HepG2 (cell line): ENCODE measurements around the gene SLC17A5. TPM values are rescaled to one million over a fixed set of nuclear protein-coding genes. Genes with fewer than 3 reads are reported as not detected.
A peak's percentile ranks its signal among the peaks of the same experiment; 100 is the strongest.

Experiments
- IRX3 ChIP-seq: sonication (generic); formaldehyde crosslinking; IDR thresholded peaks from 2 replicates; pipeline ENCODE4 v1.8.1; 2023; ENCODE audit warnings: mild to moderate bottlenecking, low read depth, missing genetic modification reagents, borderline replicate concordance
- MTF2 ChIP-seq: sonication (generic); formaldehyde crosslinking; IDR thresholded peaks from 2 replicates; pipeline ENCODE4 v1.5.0; 2020; ENCODE audit warnings: missing genetic modification reagents, borderline replicate concordance
- NR1H2 ChIP-seq: sonication (generic); formaldehyde crosslinking; IDR thresholded peaks from 2 replicates; pipeline ENCODE4 v1.8.1; 2022; ENCODE audit warnings: low read depth, missing genetic modification reagents, borderline replicate concordance
- RAD21 ChIP-seq: fragments of 450-650 bp; formaldehyde crosslinking; IDR thresholded peaks from 2 replicates; pipeline ENCODE4 v1.5.0; 2020; ENCODE audit warnings: mild to moderate bottlenecking
- ZBTB1 ChIP-seq: sonication (generic); formaldehyde crosslinking; IDR thresholded peaks from 2 replicates; pipeline ENCODE4 v1.4.0; 2020; ENCODE audit warnings: missing genetic modification reagents, borderline replicate concordance
- ZNF549 ChIP-seq: sonication (generic); formaldehyde crosslinking; IDR thresholded peaks from 2 replicates; pipeline ENCODE4 v1.5.0; 2020; ENCODE audit warnings: missing genetic modification reagents
- ZNF557 ChIP-seq: sonication (generic); formaldehyde crosslinking; IDR thresholded peaks from 2 replicates; pipeline ENCODE4 v1.4.0; 2020; ENCODE audit warnings: missing genetic modification reagents
- polyA plus RNA-seq, 8 experiments: library from polyadenylated mRNA; depleted of rRNA in 3 of 8; stranded (reverse) in 7 of 8; unstranded in 1 of 8; fragments of >200 nt; fragmentation: Illumina TruSeq in 4 of 8; extraction: Trizol in 4 of 8; gene quantifications; 2 replicates each; pipeline versions ENCODE4 v1.2.1 to v1.2.3, GENCODE V29; 2011 to 2016; ENCODE audit warnings: low read depth in 4 of 8, missing spikeins in 1 of 8, mixed read lengths in 1 of 8; ENCODE audit not compliant: insufficient read depth in 1 of 8
- total RNA-seq, 5 experiments: library from RNA; depleted of rRNA; stranded (reverse); fragments of >200 nt; fragmentation: Illumina TruSeq; extraction: Trizol; gene quantifications; 2 replicates each; pipeline ENCODE4 v1.2.3, GENCODE V29; 2016; ENCODE audit warnings: low read depth in 1 of 5
- TF ChIP-seq, protein P1 (sequence below), 2 experiments: sonication (generic) in 1 of 2; formaldehyde crosslinking in 1 of 2; IDR thresholded peaks; 2 replicates each; pipeline versions ENCODE4 v1.6.1 to v1.9.0; 2014 to 2022; ENCODE audit warnings: antibody characterized with exemption in 1 of 2, borderline replicate concordance in 1 of 2, inconsistent platforms in 1 of 2, low read depth in 1 of 2, missing genetic modification reagents in 1 of 2
- TF ChIP-seq, protein P2 (sequence below): sonication (generic); formaldehyde crosslinking; IDR thresholded peaks from 2 replicates; pipeline ENCODE4 v1.4.0; 2020; ENCODE audit warnings: mild to moderate bottlenecking, missing genetic modification reagents, borderline replicate concordance
- TF ChIP-seq, protein P3 (sequence below): sonication (generic); formaldehyde crosslinking; IDR thresholded peaks from 2 replicates; pipeline ENCODE4 v1.4.0; 2020; ENCODE audit warnings: mild to moderate bottlenecking, missing genetic modification reagents
- TF ChIP-seq, protein P4 (sequence below): sonication (generic); formaldehyde crosslinking; conservative IDR thresholded peaks from 2 replicates; pipeline ENCODE4 v1.4.0; 2020; ENCODE audit warnings: missing genetic modification reagents

The SLC17A5 gene
- total and polyA plus RNA-seq, 2 of the 13 experiments (the other 11 are each of a cell fraction or from before 2014, with no cell fraction given) = 18.3 to 20.5 TPM

DNA sequence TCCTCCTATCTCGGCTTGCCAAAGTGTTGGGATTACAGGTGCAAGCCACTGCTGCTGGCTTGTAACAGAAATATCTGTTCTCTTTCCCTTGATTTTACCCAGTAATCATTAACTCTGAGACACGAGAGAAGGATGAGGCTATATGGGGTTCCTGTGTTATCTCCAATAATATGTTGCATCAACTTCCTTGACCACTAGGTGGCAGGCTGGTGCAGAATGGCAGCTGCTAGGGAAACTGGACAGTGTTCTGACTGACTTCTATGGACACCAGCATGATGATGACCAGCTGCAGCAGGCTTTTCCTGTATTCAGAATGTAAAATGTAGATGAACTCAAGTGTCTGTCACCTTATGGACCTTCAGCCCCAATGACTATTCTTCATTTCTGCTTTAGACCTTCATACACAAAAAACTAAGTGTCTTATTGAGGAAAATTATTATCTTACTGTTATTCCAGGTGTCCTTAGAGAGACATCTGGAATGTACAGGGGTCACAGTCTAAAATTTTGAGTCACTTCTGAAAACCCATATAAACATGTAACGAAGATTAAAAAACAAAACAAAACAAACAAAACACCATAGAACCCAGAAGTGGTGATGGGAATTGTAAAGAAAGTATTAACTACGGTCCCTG lies 21.8 kb upstream of the SLC17A5 start (continued):
- TF ChIP-seq, protein P1, sequence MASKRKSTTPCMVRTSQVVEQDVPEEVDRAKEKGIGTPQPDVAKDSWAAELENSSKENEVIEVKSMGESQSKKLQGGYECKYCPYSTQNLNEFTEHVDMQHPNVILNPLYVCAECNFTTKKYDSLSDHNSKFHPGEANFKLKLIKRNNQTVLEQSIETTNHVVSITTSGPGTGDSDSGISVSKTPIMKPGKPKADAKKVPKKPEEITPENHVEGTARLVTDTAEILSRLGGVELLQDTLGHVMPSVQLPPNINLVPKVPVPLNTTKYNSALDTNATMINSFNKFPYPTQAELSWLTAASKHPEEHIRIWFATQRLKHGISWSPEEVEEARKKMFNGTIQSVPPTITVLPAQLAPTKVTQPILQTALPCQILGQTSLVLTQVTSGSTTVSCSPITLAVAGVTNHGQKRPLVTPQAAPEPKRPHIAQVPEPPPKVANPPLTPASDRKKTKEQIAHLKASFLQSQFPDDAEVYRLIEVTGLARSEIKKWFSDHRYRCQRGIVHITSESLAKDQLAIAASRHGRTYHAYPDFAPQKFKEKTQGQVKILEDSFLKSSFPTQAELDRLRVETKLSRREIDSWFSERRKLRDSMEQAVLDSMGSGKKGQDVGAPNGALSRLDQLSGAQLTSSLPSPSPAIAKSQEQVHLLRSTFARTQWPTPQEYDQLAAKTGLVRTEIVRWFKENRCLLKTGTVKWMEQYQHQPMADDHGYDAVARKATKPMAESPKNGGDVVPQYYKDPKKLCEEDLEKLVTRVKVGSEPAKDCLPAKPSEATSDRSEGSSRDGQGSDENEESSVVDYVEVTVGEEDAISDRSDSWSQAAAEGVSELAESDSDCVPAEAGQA (IDR thresholded peaks at IDR 0.05; ENCODE audit: low read depth) = no peak
- TF ChIP-seq, protein P1 (CRISPR knock-in tag; IDR thresholded peaks at IDR 0.05; ENCODE audit: borderline replicate concordance) = no peak
- peak; percentile 72 for TF ChIP-seq RAD21 (CRISPR knock-in tag)
- TF ChIP-seq ZBTB1 (CRISPR knock-in tag) = no peak
- TF ChIP-seq, protein P2, sequence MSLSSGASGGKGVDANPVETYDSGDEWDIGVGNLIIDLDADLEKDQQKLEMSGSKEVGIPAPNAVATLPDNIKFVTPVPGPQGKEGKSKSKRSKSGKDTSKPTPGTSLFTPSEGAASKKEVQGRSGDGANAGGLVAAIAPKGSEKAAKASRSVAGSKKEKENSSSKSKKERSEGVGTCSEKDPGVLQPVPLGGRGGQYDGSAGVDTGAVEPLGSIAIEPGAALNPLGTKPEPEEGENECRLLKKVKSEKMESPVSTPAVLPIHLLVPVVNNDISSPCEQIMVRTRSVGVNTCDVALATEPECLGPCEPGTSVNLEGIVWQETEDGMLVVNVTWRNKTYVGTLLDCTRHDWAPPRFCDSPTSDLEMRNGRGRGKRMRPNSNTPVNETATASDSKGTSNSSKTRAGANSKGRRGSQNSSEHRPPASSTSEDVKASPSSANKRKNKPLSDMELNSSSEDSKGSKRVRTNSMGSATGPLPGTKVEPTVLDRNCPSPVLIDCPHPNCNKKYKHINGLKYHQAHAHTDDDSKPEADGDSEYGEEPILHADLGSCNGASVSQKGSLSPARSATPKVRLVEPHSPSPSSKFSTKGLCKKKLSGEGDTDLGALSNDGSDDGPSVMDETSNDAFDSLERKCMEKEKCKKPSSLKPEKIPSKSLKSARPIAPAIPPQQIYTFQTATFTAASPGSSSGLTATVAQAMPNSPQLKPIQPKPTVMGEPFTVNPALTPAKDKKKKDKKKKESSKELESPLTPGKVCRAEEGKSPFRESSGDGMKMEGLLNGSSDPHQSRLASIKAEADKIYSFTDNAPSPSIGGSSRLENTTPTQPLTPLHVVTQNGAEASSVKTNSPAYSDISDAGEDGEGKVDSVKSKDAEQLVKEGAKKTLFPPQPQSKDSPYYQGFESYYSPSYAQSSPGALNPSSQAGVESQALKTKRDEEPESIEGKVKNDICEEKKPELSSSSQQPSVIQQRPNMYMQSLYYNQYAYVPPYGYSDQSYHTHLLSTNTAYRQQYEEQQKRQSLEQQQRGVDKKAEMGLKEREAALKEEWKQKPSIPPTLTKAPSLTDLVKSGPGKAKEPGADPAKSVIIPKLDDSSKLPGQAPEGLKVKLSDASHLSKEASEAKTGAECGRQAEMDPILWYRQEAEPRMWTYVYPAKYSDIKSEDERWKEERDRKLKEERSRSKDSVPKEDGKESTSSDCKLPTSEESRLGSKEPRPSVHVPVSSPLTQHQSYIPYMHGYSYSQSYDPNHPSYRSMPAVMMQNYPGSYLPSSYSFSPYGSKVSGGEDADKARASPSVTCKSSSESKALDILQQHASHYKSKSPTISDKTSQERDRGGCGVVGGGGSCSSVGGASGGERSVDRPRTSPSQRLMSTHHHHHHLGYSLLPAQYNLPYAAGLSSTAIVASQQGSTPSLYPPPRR = no peak
- no peak for TF ChIP-seq NR1H2 (CRISPR knock-in tag)
- TF ChIP-seq, protein P3, sequence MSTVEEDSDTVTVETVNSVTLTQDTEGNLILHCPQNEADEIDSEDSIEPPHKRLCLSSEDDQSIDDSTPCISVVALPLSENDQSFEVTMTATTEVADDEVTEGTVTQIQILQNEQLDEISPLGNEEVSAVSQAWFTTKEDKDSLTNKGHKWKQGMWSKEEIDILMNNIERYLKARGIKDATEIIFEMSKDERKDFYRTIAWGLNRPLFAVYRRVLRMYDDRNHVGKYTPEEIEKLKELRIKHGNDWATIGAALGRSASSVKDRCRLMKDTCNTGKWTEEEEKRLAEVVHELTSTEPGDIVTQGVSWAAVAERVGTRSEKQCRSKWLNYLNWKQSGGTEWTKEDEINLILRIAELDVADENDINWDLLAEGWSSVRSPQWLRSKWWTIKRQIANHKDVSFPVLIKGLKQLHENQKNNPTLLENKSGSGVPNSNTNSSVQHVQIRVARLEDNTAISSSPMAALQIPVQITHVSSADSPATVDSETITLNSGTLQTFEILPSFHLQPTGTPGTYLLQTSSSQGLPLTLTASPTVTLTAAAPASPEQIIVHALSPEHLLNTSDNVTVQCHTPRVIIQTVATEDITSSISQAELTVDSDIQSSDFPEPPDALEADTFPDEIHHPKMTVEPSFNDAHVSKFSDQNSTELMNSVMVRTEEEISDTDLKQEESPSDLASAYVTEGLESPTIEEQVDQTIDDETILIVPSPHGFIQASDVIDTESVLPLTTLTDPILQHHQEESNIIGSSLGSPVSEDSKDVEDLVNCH (CRISPR knock-in tag) = no peak
- TF ChIP-seq MTF2 = no peak
- TF ChIP-seq, protein P4, sequence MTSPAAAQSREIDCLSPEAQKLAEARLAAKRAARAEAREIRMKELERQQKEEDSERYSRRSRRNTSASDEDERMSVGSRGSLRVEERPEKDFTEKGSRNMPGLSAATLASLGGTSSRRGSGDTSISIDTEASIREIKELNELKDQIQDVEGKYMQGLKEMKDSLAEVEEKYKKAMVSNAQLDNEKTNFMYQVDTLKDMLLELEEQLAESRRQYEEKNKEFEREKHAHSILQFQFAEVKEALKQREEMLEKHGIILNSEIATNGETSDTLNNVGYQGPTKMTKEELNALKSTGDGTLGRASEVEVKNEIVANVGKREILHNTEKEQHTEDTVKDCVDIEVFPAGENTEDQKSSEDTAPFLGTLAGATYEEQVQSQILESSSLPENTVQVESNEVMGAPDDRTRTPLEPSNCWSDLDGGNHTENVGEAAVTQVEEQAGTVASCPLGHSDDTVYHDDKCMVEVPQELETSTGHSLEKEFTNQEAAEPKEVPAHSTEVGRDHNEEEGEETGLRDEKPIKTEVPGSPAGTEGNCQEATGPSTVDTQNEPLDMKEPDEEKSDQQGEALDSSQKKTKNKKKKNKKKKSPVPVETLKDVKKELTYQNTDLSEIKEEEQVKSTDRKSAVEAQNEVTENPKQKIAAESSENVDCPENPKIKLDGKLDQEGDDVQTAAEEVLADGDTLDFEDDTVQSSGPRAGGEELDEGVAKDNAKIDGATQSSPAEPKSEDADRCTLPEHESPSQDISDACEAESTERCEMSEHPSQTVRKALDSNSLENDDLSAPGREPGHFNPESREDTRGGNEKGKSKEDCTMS (CRISPR knock-in tag) = no peak
- TF ChIP-seq ZNF557 = no peak
- TF ChIP-seq ZNF549 (CRISPR knock-in tag) = no peak
- TF ChIP-seq IRX3 (CRISPR knock-in tag) = no peak
